Peyer's patch (tissue), 4 donors: ENCODE measurements around the gene DCTN3. TPM values are rescaled to one million over a fixed set of nuclear protein-coding genes. Genes with fewer than 3 reads are reported as not detected.

Experiments used
- DNase-seq, 3 donors: peaks; one replicate each; pipeline ENCODE4 v3.0.0-alpha.2; 2017 to 2019
- H3K27ac ChIP-seq, 4 donors: fragments of 200-600 bp; sonication (generic); one replicate each; pipeline ENCODE4 v1.5.1; 2016 to 2019
- H3K27me3 ChIP-seq, 2 donors: fragments of 200-600 bp; sonication (generic); one replicate each; pipeline ENCODE4 v1.5.1; 2019
- H3K36me3 ChIP-seq, 3 donors: fragments of 200-600 bp; sonication (generic); one replicate each; pipeline ENCODE4 v1.5.1; 2016 to 2019
- H3K4me1 ChIP-seq, 4 donors: fragments of 200-600 bp; sonication (generic); one replicate each; pipeline ENCODE4 v1.5.1; 2016 to 2019
- H3K4me3 ChIP-seq, 4 donors: fragments of 200-600 bp; sonication (generic); 1 replicate in 3 of 4; 2 replicates in 1 of 4; pipeline ENCODE4 v1.5.1; 2016 to 2019; ENCODE audit warnings: mild to moderate bottlenecking in 1 of 4
- H3K9me3 ChIP-seq, 4 donors: fragments of 200-600 bp; sonication (generic); one replicate each; pipeline ENCODE4 v1.5.1; 2016 to 2019; ENCODE audit warnings: mild to moderate bottlenecking in 1 of 4
- POLR2A ChIP-seq, 2 donors: fragments of 450-650 bp; IDR thresholded peaks; one replicate each; pipeline ENCODE4 v1.5.1; 2017; ENCODE audit warnings: antibody characterized with exemption in 2 of 2, mild to moderate bottlenecking in 2 of 2, moderate library complexity in 2 of 2
- total RNA-seq, 4 donors: library from RNA; depleted of rRNA; stranded (reverse); fragments of >200 nt; gene quantifications; one replicate each; pipeline ENCODE4 v1.1.0, GENCODE V29; 2016
- TF ChIP-seq, protein P1 (sequence below), 6 experiments: fragments of 450-650 bp in 4 of 6; fragments of 200-600 bp in 2 of 6; sonication (generic) in 1 of 6; IDR thresholded peaks; one replicate each; pipeline ENCODE4 v1.5.1; 2017 to 2019; ENCODE audit warnings: antibody characterized with exemption in 6 of 6, mild to moderate bottlenecking in 3 of 6, moderate library complexity in 1 of 6

Gene DCTN3
- total RNA-seq, 4 donors from 2014 or later: 37.4 to 70.1 (median 47.5) TPM

DNA sequence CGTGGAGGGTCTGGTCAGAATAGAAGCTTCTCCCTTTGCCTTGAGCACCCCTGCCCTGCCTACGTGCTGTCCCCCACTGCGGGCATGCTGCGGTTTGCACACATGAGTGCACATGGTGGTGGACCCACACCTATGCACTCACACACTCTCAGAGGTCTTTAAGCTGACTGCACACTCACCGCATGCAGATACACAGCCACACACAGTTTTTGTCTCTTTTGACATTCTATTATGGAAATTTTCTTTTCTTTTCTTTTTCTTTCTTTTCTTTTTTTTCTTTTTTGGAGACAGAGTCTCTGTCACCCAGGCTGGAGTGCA is 9.2 kb upstream of the DCTN3 start:
- no peak overlapping the region for H3K27ac ChIP-seq
- H3K9me3 ChIP-seq: no peaks in the 10 kb centered on the region
- H3K4me1 ChIP-seq: peaks cover 0 to 15% (median 7%) of the 10 kb centered on the region in 4 donors
- peak overlapping the region in 3 of 4 donors; percentile 31 to 59 (median 55) for H3K4me3 ChIP-seq
- no peak for DNase-seq
- TF ChIP-seq, protein P1, sequence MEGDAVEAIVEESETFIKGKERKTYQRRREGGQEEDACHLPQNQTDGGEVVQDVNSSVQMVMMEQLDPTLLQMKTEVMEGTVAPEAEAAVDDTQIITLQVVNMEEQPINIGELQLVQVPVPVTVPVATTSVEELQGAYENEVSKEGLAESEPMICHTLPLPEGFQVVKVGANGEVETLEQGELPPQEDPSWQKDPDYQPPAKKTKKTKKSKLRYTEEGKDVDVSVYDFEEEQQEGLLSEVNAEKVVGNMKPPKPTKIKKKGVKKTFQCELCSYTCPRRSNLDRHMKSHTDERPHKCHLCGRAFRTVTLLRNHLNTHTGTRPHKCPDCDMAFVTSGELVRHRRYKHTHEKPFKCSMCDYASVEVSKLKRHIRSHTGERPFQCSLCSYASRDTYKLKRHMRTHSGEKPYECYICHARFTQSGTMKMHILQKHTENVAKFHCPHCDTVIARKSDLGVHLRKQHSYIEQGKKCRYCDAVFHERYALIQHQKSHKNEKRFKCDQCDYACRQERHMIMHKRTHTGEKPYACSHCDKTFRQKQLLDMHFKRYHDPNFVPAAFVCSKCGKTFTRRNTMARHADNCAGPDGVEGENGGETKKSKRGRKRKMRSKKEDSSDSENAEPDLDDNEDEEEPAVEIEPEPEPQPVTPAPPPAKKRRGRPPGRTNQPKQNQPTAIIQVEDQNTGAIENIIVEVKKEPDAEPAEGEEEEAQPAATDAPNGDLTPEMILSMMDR (IDR thresholded peaks at IDR 0.05): no peak
- TF ChIP-seq POLR2A (IDR thresholded peaks at IDR 0.05): no peak
- H3K27me3 ChIP-seq: peaks cover 0 to 47% of the 10 kb centered on the region in 2 donors
- H3K36me3 ChIP-seq: no peaks in the 10 kb centered on the region

DNA sequence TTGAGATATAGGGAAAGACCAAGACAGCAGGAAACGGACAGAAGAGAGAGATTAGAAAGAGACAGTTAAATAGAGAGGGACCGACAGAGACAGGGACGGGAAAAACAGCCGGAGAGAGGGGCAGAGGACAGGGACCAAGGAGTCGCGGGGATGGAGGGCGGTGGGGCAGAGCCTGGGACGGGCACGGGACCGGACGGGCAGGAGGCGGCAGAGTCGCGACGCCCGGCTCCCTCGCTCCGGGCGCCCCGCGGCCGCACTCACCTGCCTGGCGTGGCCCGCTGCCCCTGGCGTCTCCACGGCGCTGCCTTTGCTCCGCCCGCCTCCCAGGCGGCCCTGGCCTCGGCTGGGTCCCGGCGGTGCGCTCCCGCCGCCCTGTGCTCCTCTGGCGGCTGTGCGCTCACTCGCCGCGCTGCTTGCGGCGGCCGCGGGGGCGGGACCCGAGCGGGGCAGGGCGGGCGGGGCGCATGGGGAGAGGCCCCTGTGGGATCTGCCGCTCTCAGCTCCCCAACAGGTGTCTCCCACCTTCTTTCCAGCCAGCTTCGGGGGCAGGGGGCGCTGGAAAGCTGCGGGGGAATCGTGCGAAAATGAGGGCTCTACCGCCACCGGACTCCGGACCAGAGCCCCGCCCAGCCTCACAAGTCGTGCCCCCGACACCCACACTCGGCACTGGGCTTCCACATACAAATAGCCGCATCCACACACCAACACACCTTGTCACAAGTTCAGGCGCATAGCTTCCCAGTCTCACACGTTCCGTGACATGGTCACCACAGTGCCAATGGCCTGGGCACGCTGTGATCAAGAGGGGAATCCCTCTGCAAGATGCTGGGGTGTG is 8.6 kb upstream of the DCTN3 start, which contains the start of gene ARID3C:
Gene ARID3C, minus strand, starts transcription at position 411 of the 835 bp plus-strand sequence. CDS start 1,052 bp downstream, outside the sequence.
- no peaks in the 10 kb centered on the region for H3K36me3 ChIP-seq
- TF ChIP-seq, protein P1 (IDR thresholded peaks at IDR 0.05): peak in 2 of 6 experiments; percentile 5 to 18
- no peak for TF ChIP-seq POLR2A (IDR thresholded peaks at IDR 0.05)
- peak in 1 of 3 donors; percentile 74 for DNase-seq
- no peak within 1 kb of the TSS for H3K27ac ChIP-seq
- H3K9me3 ChIP-seq: no peaks in the 10 kb centered on the region
- peaks cover 0 to 52% of the 10 kb centered on the region in 2 donors for H3K27me3 ChIP-seq
- peak within 1 kb of the TSS; percentile 31 to 59 (median 54) for H3K4me3 ChIP-seq
- peaks cover 0 to 15% (median 8%) of the 10 kb centered on the region in 4 donors for H3K4me1 ChIP-seq

DNA sequence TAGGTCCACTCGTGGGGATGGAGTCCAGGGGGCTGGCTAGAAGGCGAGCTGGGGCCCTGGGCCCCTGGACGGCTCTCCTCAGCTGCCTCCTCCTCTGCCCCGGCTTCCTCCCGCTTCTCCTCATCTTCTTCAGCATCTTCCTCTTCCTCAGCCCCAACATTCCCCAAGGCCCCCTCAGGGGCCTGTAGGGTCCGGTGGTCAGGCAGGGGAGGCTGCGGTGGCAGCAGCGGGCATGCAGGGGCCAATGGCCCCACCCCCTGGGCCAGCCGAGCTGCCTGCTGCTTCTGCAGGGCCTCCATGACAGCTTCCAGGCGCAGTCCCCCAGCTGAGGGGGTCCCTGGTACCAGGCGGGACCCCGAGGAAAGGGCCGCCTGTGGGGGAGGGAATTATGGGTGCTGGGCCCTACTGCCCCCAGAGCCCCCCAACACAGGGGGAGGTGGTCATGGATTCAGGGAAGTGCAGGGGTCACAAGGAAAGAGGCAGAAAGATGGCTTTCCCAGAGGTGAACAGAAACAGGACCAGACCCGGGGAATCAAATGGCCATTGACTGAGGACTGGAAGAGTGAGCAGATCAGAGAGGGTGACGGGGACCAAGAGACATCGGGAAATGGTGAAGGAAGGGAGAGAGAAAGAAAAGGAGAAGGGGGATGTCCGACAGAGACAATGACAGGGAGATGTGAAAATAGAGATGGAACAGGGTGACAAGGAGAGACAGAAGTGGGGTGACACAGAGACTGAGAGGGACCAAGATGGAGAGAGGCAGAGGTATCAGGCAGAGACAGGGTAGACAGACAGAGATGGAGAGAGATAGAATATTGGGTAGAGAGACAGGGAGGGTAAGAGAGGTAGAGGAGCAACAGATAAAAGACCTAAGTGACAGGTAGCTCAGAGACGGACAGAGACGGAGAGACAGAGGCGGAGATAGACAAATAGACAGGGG is 7.7 kb upstream of the DCTN3 start:
- Histone ChIP-seq H3K4me1 (peaks cover 0 to 18% (median 11%) of the 10 kb centered on the region in 4 donors), H3K36me3 (no peaks in the 10 kb centered on the region), H3K27me3 (peaks cover 3 to 61% of the 10 kb centered on the region in 2 donors), H3K9me3 (no peaks in the 10 kb centered on the region), H3K27ac (no peak overlapping the region), H3K4me3 (peak overlapping the region; percentile 31 to 59 (median 54))
- TF ChIP-seq POLR2A (IDR thresholded peaks at IDR 0.05): no peak
- TF ChIP-seq, protein P1 (IDR thresholded peaks at IDR 0.05): no peak
- DNase-seq: no peak

DNA sequence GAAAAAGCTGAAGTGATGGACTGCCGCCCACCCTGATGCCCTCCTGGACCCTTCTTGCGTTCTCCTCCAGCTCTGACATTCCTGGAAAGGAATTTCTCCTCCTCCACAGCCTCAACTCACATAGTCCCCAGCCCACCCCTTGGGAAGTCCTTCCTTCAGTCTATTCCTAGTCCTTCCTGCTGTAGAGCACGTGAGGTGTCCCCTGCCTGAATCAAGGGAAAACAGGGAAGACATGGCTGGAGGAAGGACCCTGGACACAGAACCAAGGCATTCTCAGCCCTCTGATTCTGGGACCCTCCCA is 4.8 kb upstream of the DCTN3 start:
- Histone ChIP-seq H3K27me3 (peaks cover 3 to 61% of the 10 kb centered on the region in 2 donors), H3K27ac (no peak overlapping the region), H3K4me3 (no peak overlapping the region), H3K36me3 (no peaks in the 10 kb centered on the region), H3K9me3 (no peaks in the 10 kb centered on the region), H3K4me1 (peaks cover 0 to 18% (median 11%) of the 10 kb centered on the region in 4 donors)
- no peak for DNase-seq
- TF ChIP-seq, protein P1 (IDR thresholded peaks at IDR 0.05): no peak
- TF ChIP-seq POLR2A (IDR thresholded peaks at IDR 0.05): no peak

DNA sequence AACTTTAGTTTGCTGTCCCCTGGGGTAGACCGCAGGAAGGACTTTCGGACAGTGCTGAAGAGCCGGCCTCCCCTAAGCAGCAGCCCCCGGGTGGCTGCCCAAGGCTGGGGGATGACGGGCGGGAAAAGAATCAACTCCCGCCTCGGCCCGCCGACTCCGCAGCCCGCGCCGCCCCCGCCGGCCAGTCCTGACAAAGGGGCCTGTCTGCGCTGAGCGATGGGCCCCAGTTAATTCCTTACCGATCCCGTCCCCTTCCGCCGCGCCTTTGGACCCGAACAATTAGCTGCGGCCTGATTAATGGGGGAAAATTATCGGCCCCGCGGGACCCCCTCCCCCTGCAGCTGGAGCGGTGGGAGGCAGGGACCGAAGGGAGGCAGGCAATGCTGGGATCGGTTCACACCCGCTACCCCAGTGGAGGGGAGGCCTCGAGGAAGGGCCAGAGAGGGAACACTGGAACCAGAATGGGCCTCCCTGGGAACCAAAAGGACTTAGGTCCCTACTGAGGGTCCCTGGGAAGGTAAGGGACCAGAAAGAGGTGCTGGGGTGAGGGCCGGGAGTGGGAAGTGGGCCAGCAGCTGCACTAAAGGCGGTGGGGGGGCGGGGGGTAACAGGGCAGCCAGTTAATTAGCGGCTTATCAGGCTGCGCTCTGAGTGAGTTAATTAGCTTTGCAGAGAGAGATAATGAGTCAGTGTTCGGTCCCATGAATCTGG is 4.3 kb upstream of the DCTN3 start:
- no peak overlapping the region for H3K27ac ChIP-seq
- H3K36me3 ChIP-seq: no peaks in the 10 kb centered on the region
- H3K4me3 ChIP-seq: no peak overlapping the region
- TF ChIP-seq, protein P1 (IDR thresholded peaks at IDR 0.05): no peak
- TF ChIP-seq POLR2A (IDR thresholded peaks at IDR 0.05): no peak
- no peak for DNase-seq
- H3K27me3 ChIP-seq: peaks cover 3 to 59% of the 10 kb centered on the region in 2 donors
- H3K9me3 ChIP-seq: no peaks in the 10 kb centered on the region
- H3K4me1 ChIP-seq: peaks cover 0 to 21% (median 12%) of the 10 kb centered on the region in 4 donors
